ENCODE measurements around the gene NDUFC2.

DNA sequence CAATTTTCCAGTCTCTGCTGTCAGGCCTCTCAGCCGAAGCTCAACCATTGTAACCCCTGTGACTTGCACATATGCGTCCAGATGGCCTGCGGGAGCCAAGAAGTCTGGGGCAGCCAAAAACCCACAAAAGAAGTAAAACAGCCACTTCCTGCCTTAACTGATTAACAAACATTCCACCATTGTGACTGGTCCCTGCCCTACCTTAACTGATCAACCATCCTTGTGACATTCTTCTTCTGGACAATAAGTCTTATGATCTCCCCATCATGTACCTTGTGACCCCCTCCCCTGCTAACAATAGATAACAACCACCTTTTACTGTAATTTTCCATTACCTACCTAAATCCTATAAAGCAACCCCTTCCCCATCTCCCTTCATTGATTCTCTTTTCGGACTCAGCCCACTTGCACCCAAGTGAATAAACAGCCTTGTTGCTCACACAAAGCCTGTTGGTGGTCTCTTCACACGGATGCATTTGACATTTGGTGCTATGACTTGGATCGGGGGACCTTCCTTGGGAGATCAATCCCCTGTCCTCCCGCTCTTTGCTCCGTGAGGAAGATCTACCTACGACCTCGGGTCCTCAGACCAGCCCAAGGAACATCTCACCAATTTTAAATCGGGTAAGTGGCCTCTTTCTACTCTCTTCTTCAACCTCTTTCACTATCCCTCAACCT is 1.3 kb upstream of the NDUFC2 start:
- TF ChIP-seq CTCF (IDR thresholded peaks at IDR 0.05): no peak
- no peak for TF ChIP-seq POLR2A (IDR thresholded peaks at IDR 0.05)
